ENCODE measurements around the gene CNPY1. TPM values are rescaled to one million over a fixed set of nuclear protein-coding genes. Genes with fewer than 3 reads are reported as not detected.

The CNPY1 gene
- total and polyA plus RNA-seq, 9 of the 15 experiments (the other 6 are each of a cell fraction or from before 2014, with no cell fraction given): not detected

GRCh38 chr7:155459700-155460461 is 86.5 kb downstream of the CNPY1 start (continued):
- TF ChIP-seq ILK (tag; IDR thresholded peaks at IDR 0.05; ENCODE audit: borderline replicate concordance, low read depth): no peak

GRCh38 chr7:155458878-155459699 is 87.3 kb downstream of the CNPY1 start:
- Histone ChIP-seq H3K4me1 (replicated peaks in 1 of 2; ENCODE audit: control insufficient read depth in 2 of 2, insufficient read depth in 2 of 2, low read length in 2 of 2) (peaks cover 0 to 24% of the 10 kb centered on the region in 2 experiments; a peak in 2 of 5 replicates), H2AFZ (ENCODE audit: low read depth, low read length) (no peak overlapping the region), H3K4me3 (no peak overlapping the region), H3K79me2 (ENCODE audit: control insufficient read depth, insufficient read depth, low read length) (no peaks in the 10 kb centered on the region), H3K27me3 (ENCODE audit: control insufficient read depth in 2 of 2, insufficient read depth in 2 of 2, low read length in 2 of 2) (peaks cover 54 to 73% of the 10 kb centered on the region in 2 experiments), H3K27ac (ENCODE audit: extremely low read depth, low read depth, low read length) (no peak overlapping the region), H3K9ac (ENCODE audit: insufficient read depth in 1 of 2, low read depth in 2 of 2, low read length in 2 of 2) (no peak overlapping the region), H3K9me1 (ENCODE audit: control insufficient read depth, insufficient read depth, low read length) (no peaks in the 10 kb centered on the region), H3K9me3 (replicated peaks; ENCODE audit: control insufficient read depth, insufficient read depth, low read depth, low read length) (no peaks in the 10 kb centered on the region), H3K4me2 (ENCODE audit: insufficient read depth, low read length) (no peak overlapping the region), H3K36me3 (ENCODE audit: control insufficient read depth, insufficient read depth, low read length) (no peaks in the 10 kb centered on the region), H4K20me1 (replicated peaks; ENCODE audit: control insufficient read depth, insufficient read depth, low read length) (no peaks in the 10 kb centered on the region; the same call in 1 of the 2 replicates)
- no peak for TF ChIP-seq ZC3H11A (IDR thresholded peaks at IDR 0.05; ENCODE audit: low read depth, low read length)
- TF ChIP-seq EGR1 (conservative IDR thresholded peaks at IDR 0.05): no peak
- no peak for TF ChIP-seq FOXA1 (IDR thresholded peaks at IDR 0.05; ENCODE audit: borderline replicate concordance)
- TF ChIP-seq ZNF551 (CRISPR knock-in tag; IDR thresholded peaks at IDR 0.05): no peak
- CTCF ChIA-PET (ENCODE audit: low intra/inter-chr PET ratio): no interaction called here
- ATAC-seq (no peak), FAIRE-seq (no peak), DNase-seq (ENCODE audit: extremely low read depth in 1 of 4, low spot score in 3 of 4) (no peak)
- POLR2A ChIA-PET: interaction anchor here (1.0 kb wide), 2 partner anchors 13 to 14 kb away, joined by 3 read pairs; no protein-coding TSS in a partner anchor
- 59% methylated on average over 55 of the region's 68 CpGs for WGBS (ENCODE audit: insufficient coverage, low coverage, missing lambda C conversion rate)
- intact Hi-C loops (cut with micrococcal nuclease): no loop called here
- BruUV-seq (replicated peaks): no TSS peak
- in situ Hi-C loops (cut with MboI): no loop called here

Measured in K562 (cell line).